DMS79 treated with DMSO at 0.1 percent for 48 hours (cell line): ENCODE results near the gene RPS6KL1.
A peak's percentile ranks its signal among the peaks of the same experiment; 100 is the strongest.

Experiments used
- DNase-seq: peaks from one replicate; lab custom pipeline; 2025; lab: John Stamatoyannopoulos, UW

The RPS6KL1 gene

DNA sequence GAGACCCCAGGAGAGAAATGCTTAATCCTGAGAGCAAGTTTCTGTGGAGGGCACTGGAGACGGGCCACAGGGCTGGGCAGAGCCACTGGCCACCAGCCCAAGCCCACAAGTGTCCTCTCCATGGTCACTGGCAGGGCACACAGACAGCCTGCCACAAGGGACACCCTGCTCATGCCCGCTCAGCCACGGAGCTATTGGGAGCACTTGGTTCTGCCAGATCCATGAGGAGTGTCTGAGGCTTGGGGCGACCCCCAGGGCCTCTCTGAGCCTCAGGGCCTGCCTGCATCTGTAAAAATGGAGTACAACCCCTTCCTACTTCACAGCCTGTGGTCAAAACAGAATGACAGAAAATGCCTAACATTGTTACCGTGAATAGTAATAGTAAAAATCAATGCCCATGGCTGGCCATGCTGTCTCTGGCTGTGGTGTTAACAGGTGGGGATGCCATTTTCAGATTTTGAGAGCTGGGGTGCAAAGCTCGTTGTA lies 29.2 kb upstream of the RPS6KL1 start:
- no peak for DNase-seq

DNA sequence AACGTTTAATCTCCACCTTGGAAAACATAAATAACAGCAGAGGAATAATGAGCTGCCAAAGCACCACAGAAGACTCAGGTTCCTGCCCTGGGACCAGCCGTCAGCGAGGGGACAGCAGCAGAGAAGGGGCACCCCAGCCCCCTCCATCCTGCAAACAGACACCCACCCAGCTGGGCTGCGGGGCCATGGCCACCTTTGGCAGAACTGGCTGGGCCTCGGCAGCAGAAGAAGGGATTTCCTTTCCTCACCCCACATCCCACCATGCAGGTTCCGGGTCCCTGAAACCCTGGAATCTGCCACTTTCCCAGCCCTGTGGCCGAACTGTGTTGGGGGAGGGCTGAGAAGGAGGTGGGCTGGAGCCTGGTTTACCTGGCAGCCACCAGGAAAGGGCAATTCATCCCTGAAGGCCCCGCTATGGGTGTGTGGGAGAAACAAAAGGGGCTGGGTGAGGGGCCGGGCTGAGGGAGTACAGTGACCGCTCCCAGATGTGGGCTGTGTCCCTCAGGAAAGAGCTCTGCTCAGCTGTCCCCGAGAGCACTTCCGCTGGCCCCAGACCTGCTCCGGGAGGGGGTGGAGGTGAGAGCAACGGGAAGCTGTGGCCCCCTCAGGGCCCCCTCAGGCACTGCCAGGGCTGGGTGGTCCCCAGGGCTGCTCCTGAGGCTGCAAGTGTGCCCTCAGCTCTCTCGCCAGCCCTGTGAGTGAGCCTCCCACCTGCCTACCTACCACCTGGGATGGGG lies 28.6 kb upstream of the RPS6KL1 start:
- DNase-seq = no peak

DNA sequence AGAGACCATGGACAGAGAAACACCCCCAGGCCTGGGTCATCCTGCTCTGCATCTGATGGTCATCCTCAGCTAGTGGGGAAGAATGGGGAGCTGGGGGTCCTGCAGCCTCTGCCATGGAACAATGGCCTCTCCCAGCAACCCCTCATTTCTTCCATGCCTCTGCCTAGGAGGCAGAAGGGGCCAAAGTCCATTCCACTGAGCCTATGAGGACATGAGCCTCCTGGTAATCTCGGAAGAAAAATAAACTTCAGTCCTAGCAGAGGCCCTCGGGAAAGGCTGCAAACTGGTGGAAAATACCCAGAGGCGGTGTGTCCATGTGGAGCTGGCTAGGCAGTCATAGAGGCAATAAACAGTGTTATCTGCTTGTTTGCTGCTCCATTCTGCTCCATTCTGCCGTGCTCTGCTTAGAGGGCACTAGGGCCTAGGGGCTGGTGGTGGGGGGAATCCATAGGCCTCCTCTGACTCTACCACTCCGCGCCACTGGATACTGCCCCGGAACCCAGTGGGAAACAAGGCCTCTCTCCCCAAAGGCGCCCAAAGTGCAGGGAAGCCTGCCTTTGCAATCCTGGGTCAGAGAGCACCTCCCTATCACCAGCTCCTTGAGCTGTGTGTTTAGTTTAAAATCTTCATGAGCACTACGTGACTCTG lies 27.9 kb upstream of the RPS6KL1 start:
- DNase-seq = no peak

DNA sequence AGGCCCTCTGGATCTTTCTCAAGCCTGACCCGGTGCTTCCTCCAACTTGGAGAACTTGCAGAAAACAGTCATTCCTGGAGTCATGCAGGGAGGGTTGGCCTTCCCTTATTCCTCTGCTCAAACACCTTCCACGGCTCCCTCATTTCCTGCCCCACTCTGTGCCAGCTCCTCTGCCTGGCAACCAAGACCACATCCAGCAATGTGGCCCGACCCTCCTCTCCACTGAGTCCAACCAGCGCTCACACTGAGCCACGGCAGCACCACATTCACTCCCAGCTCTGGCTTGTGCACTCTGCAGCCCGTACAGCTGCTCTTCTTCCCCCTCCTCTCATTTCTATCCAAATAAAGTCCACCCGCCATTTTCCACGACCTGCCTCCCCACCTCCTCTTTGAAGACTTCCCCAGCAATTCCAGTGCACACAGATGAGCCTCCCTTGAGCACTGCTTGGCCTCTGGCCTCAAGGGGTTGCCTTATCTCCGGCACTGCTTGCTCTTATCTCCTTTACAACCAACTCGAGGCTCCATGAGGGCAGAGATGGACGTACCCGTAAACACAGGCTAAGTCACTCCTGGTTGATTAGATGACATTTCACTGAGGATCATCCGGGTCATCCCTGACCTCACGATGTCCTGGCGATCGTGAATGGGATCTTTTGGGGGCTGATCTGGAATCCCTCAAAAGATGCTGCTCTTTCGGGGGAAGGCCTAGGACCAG lies 27.0 kb upstream of the RPS6KL1 start:
- DNase-seq = no peak

DNA sequence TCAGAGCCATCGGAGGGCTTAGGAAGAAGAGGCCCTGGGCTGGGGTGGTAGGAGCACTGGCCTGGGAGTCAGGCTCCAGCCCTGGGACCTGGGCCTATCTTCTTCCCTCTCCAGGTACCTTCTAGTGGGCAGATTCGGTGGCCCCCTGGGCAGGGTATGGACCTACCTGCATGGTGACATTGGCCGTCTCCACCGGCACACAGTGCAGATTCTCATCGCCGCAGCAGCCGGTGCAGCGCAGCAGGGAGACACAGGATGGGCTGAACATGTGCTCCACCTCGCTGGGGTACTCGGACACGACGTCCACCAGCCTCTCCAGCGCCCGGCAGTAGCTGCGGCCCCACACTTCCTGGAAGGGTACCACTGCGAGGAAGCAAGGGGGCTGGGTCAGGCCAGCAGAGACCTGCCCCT lies 26.1 kb upstream of the RPS6KL1 start:
- no peak for DNase-seq

DNA sequence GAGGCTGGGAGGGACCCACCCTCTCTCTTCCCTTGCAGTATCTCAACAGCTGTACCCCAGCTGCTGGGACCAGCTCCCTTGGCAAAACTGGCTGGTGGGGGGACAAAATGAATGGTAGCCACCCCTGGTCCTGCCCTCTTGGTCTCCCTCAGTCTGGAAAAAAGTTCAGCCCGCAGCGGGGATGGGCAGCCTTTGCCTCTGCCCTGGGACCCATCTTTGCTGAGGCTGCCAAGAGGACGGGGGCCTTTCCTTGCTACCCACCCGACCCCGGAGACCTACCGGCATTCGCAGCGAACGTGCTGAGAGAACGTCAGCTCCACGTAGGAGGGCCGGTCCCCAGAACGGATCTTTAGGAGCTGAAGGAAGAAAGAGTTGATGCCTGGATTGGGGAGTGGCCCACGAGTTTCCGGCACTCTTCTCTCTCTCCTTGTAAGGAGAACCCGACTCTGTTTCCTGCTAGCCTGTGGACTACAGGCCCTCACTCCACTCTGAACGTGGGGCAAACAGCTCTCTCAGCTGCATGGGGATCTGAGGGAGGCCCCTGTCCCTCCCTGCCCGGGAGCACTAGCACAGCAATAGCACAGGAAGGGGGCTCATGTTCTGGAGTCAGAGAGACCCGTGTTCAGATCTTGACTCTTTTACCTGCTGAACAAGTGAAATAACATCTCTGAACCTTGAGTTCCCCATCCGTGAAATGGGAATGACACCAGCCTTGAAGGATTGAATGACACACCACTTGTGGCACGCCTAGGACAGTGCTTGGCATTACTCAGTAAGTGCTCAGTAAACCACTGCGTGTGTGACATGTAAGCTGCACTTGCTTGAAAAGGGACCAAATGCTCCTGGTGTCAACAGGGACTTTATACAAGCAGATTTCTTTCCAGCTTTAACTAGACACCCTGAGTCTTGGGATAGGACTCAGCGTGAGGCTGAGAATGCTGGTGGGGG lies 25.4 kb upstream of the RPS6KL1 start:
- DNase-seq = no peak

DNA sequence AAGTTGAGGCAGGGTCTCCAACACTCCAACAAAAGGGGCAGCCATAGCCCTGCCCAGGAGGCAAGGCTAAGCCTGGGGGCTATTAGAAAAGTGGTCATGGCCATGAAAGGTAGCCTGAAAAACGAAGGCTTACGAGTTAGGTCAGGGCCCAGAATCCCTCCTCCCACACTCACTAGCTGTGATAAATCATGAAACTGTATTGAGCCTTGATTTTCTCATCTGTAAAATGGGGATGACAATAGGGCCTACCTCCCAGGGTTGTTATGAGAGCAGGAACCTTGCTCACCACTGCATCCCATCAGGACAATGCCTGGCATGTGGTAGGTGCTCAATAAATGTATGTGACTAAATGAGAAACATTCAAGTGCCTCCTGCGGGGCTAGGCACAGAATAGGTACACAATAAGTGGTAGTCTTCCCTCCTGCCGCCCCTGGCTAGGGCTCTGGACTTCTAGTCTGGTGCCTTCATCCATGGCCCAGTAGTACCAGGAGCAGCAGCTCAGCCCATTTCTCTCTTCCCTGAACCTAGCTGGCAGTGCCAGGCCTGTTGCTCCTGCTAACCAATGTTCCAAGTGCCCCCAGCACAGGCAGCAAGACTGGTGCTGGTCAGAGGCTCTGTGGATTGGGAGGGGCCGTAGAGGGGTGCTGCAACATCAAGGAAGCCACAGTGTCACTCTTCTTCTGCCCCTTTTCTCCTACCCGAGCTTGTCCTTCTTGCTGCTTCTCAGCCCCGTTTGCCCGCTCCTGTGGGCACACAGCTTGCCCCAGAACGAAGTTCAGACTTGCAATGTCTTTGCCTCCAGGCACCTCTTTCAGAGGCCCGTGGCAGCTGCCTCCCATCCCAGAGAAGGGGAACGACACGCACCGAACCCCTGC lies 24.5 kb upstream of the RPS6KL1 start:
- no peak for DNase-seq

DNA sequence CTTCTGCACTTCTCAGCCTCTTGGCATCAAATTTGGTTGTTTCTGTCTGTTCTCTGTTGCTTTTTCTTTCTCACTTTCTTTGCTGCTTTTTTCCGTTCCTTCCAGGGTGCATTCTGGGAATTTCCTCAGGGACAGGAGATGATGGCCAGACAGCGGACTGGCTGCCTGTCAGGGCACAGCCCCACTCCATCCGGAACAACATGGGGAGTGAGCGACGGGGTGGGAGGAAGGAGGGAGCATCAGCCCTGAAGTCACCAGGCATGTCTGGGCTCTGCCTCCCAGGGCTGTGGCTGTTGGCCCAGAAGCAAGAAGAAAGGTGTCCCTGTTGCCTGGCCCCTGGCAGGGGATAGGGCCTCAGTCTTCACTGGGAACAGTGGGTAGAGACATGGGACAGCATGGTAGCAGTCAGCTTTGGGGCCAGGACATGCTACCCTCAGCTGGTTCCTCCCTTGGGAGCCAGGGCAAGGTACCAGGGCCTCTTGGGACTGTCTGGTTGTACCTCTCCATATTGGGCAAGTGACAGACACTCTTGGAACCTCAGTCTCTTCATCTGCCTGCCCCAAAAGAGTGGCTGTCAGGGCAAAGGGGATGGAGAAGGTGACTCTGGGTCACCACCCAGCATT lies 23.7 kb upstream of the RPS6KL1 start:
- DNase-seq = no peak

DNA sequence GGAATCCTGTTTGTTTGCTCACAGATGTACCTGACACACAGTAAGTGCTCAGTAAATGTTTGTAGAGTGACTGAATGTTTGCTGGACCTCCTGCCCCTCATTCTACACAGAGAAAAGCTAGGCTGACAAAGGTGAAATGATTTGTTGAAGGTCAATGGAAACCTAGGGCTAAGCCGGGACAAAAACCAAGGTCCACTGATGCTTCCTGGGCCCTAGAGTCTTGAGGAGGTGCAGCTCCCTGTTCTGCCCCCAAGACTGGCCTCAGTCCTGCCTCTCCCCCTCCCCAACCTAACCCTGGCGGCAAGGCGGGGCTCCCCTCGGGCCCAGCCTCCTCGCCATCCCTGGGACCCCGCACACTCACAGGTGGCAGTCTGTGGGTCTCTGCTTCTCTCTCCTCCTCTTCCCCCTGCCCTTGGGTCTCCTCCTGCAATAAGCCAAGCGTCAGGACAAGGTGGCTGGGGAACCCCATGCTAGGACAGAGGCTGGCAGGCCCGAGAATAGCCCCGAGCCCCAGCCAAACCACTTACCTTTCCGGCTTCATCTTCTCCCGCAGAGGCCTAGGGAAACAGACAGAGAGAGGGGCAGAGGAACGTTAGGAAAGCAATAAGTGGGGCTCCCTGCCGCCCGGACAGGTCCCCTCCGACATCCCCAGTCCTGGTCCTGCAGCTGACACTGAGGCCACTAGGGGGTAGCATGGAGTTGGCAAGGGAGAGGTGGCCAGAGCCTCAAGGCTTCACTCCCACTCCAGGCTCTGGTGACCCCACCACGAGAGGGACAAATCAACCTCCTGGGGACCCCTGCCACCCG lies 23.0 kb upstream of the RPS6KL1 start:
- DNase-seq = peak; percentile 42

DNA sequence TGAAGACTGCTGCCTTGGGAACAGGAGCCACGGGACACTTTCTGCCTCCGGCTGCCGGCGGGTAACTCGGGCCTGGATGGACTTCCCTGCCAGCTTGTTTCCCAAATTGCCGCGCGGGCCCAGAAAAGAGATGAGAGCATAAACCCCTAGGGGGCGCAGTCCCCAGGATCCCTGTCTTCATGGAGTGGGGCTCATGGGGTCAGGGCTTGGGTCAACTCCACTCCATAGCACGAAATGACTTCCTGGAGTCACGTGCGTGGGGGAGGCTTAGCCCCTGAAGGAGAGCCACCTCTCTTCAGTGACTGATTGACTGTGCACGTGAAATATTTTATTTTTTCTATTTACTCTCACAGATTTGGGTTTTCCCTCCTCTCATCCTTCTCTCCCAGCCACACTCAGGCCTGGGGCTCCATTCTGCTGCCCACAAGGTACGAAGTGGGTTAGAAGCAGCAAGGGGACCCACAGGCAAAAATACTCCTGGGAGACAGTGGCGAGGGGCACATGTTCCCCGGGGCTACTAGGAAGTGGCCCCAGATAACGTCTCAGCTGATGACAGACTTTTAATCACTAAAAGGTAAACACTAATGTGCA lies 22.3 kb upstream of the RPS6KL1 start:
- DNase-seq = no peak

DNA sequence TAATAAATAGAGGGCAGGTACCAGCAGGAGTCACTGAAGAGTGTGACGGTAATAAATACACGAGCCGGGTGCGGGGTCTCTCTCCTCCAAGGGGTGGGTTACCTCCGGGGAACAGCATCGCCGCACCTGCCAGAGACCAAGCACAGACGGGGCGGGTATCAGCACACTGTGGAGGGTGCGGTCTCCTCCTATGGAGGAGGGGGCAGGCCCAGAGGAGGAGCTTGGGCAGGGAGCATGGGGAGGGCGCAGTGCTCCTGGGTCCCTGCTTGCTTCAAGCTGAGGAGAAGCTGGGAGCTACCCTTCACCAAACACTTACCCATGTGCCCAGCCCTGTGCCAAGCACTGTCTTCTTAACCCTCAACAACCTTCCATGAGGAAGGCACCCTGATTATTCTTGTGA lies 19.5 kb upstream of the RPS6KL1 start:
- DNase-seq = no peak

DNA sequence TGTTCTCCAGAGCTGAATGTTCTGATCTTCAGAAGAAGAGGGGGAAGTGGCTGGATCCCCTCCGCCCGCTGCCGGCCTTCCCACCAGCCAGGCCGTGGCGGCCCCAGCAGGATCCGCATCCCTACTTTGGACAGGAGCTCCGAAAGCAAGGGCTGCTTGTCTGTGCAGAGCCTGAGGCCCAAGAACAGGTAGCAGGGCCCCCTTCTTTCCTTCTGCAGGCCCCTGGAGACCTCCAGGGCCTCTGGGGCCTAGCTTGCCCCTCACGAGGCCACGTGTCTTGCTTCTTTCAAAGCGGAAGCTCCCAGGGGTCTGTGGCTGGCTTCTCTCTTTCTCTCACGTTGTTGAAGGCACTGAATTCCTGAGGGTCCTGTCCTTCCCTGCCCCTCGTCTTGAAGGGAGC lies 19.1 kb upstream of the RPS6KL1 start:
- DNase-seq = no peak

DNA sequence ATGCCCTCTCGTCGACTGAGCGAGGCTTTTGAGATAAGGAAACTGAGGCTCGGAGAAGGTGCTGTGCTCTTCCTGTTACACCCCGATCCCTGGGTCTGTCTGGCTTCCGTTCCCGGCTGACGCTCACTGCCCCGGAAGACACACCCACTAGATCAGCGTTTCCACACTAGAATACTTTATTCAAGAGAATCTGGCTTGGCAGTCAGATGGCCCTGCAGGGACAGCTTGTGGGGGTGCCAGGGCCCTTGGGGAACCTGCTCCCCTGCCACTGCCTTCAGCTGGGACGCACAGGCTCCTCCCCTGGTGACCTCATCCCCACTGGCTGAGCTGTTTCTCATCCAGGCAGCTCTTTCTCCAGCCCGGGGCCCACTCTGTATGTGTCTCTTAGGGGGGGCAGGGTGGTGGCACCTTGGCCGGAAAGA lies 18.6 kb upstream of the RPS6KL1 start:
- no peak for DNase-seq

DNA sequence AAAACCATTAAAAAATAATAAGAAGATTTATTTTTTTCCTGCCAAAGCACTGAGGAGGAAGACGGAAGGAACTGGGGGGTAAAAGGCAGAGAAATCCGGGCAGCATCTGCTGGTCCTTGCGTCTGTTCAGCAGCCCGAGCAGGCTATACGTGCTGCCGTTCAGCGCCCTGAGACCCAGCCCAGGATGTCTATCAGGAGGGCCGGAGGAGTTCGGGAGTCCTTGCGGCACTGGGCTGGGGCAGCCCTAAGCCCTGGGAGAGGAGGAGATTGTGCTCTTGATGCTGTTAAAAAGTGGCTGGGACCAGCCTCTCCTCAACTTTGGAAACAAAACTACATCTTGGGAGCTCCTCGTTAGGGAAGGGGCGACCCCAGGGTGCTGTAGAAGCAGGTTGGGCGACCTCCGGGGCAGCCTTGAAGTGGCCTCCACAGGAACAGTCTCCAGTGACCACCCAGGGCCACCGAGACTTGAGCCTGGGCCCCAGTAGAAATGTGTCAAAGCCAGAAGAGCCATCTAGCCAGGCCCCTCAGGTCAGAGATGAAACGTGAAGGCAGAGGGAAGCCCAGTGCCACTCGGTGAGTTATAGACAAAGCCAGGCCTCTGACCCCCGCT lies 18.0 kb upstream of the RPS6KL1 start:
- DNase-seq = no peak

DNA sequence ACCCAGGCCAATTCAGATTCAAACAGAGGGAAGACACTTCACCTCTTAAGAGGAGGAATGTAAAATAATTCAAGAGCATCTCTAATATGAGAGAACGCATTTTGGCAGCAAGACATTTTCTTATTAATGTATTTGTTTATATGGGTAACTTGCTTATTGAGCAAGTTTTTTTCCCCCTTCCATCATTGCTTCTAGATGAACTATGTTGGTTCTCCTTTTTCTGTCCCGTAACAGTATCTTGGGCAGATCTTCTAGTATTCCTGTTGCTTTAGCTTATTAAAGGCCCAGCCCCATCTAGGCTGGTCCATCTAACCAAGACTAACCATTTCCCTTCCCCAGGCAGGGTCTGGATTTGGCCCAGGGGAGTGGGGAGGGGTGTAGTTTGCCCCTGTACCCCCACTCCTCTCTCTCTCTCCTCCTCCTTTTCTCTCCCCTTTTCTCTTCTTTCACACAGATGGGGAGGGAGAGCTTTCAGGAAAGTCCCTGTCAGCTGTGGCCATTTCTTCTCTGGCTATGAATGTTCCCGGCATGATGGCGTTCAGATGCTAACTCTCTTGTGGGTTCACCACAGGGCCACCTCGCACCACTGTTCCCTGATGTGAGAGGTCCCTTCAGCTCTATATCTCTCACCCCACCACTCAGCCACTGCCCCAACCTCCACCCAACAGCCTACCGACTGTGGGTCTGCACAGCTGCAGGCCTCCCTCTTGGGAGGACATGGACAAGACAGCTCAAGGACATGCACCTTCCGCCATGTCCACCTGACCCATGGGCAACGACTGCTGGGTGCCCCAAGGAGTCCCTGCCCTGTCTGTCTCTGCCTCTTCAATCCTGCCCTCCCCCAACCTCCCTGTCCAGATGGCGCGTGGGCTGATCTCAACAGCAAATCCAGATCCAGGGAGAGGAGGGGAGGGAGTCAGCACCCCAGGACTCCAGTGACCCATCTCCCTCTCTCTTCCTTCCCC lies 15.8 kb upstream of the RPS6KL1 start:
- no peak for DNase-seq

DNA sequence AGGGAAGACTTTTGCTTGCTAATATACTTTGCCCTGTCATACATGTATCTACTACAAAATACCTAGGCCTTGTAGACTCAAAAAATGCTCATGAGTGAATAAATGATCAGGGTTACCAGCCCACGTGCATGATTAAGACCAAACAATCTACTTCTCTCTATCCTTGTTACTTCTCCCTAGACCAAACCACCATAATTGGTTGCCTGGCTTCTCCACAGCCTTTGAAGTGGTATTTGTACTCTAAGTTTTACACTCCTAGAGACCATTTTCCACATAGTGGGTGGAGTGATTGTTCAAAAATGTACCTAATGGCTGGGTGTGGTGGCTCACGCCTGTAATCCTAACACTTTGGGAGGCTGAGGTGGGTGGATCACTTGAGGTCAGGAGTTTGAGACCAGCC lies 14.1 kb upstream of the RPS6KL1 start:
- no peak for DNase-seq

DNA sequence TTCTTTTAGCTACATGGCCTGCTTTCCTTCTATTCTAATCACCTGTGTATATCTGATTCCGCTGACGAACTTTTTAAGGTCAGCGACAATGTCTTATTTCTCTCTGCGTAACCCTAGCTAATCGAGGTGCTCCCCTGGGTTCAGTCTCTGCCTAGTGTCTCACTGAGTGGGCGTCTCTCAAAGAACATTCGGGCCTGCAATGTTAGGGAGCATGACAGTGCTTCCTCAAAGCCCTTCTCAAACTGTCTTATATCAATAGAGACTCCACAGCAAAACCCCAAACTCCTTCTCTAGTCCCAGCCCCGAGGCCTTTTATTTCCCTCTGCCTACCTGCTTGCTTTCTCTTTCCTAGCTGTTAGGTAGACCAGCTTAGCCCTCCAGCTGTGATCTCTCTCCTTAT lies 13.7 kb upstream of the RPS6KL1 start:
- no peak for DNase-seq

DNA sequence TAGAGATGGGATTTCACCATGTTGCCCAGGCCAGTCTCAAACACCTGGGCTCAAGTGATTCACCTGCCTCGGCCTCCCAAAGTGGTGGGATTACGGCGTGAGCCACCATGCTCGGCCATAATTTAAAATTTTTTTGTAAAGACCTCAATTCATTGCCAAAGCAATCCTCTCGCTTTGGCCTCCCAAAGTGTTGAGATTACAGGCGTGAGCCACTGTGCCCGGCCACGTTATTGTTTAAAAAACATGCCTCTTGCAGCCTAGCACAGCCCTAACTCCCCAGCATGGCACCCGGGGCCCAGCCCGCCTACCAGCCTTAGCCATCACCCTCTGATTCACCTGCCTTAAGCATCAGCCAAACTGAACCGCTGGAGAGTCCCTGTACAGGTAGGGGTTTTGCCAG lies 13.1 kb upstream of the RPS6KL1 start:
- DNase-seq = no peak
